Suprapubic skin (tissue), 4 donors: ENCODE data around the gene ADAP2. TPM values are rescaled to one million over a fixed set of nuclear protein-coding genes. Genes with fewer than 3 reads are reported as not detected.
A peak's percentile ranks its signal among the peaks of the same experiment; 100 is the strongest.

Source experiments
- DNase-seq, 2 donors: peaks; one replicate each; pipeline ENCODE4 v3.0.0-alpha.2; 2019; ENCODE audit warnings: low spot score in 2 of 2
- H3K27ac ChIP-seq: fragments of 200-600 bp; sonication (generic); one replicate; pipeline ENCODE4 v1.5.1; 2019
- H3K27me3 ChIP-seq: fragments of 200-600 bp; sonication (generic); one replicate; pipeline ENCODE4 v1.5.1; 2019
- H3K36me3 ChIP-seq: fragments of 200-600 bp; sonication (generic); one replicate; pipeline ENCODE4 v1.5.1; 2019
- H3K4me1 ChIP-seq: fragments of 200-600 bp; sonication (generic); one replicate; pipeline ENCODE4 v1.5.1; 2019
- H3K4me3 ChIP-seq: fragments of 200-600 bp; sonication (generic); one replicate; pipeline ENCODE4 v1.5.1; 2019; ENCODE audit warnings: mild to moderate bottlenecking
- H3K9me3 ChIP-seq: fragments of 200-600 bp; sonication (generic); one replicate; pipeline ENCODE4 v1.5.1; 2019
- CTCF ChIP-seq, 2 donors: fragments of 200-600 bp in 1 of 2; fragments of 450-650 bp in 1 of 2; sonication (generic) in 1 of 2; IDR thresholded peaks; one replicate each; pipeline ENCODE4 v1.5.1; 2016 to 2019; ENCODE audit warnings: antibody characterized with exemption in 2 of 2, mild to moderate bottlenecking in 1 of 2, moderate library complexity in 1 of 2
- EP300 ChIP-seq: sonication (generic); formaldehyde crosslinking; IDR thresholded peaks from one replicate; pipeline ENCODE4 v1.6.1; 2017; ENCODE audit warnings: antibody characterized with exemption
- POLR2A ChIP-seq, 2 donors: fragments of 450-650 bp; IDR thresholded peaks; one replicate each; pipeline ENCODE4 v1.6.1; 2017; ENCODE audit warnings: antibody characterized with exemption in 2 of 2, mild to moderate bottlenecking in 2 of 2, moderate library complexity in 2 of 2
- POLR2AphosphoS5 ChIP-seq, 3 donors: sonication (generic); formaldehyde crosslinking; IDR thresholded peaks; one replicate each; pipeline ENCODE4 v1.6.1; 2017; ENCODE audit warnings: antibody characterized with exemption in 3 of 3
- WGBS: methylation state at CpG from one replicate; pipeline ENCODE4 v1.1.5; 2018; 5-methylcytosine and 5-hydroxymethylcytosine counted together
- total RNA-seq, 4 donors: library from RNA; depleted of rRNA; stranded (reverse); fragments of >200 nt; gene quantifications; one replicate each; pipeline ENCODE4 v1.1.0, GENCODE V29; 2016

The ADAP2 gene
- total RNA-seq, 4 donors from 2014 or later, result 9.1 to 22.5 (median 17.7) TPM

GRCh38 chr17:31004160-31004559, 82.4 kb downstream of the ADAP2 start:
- H3K36me3 ChIP-seq, result peaks cover 38% of the 10 kb centered on the region
- H3K27me3 ChIP-seq, result no peaks in the 10 kb centered on the region
- H3K27ac ChIP-seq, result no peak overlapping the region
- H3K4me3 ChIP-seq, result no peak overlapping the region
- peaks cover 11% of the 10 kb centered on the region for H3K4me1 ChIP-seq
- DNase-seq, result no peak
- TF ChIP-seq EP300 (no peak), CTCF (IDR thresholded peaks at IDR 0.05) (no peak), POLR2AphosphoS5 (IDR thresholded peaks at IDR 0.05) (no peak)
- H3K9me3 ChIP-seq, result no peaks in the 10 kb centered on the region
- WGBS, result 97% methylated on average over 2 of the region's 2 CpGs

- peak overlapping the region; percentile 90 for H3K27ac ChIP-seq
- WGBS, result 62% methylated on average over 9 of the region's 9 CpGs
Measured at GRCh38 chr17:31007695-31008373, 86.1 kb downstream of the ADAP2 start.

GRCh38 chr17:31008374-31009041, 86.8 kb downstream of the ADAP2 start:
- Histone ChIP-seq H3K27me3 (no peaks in the 10 kb centered on the region), H3K4me3 (peak overlapping the region; percentile 84), H3K9me3 (no peaks in the 10 kb centered on the region), H3K4me1 (peaks cover 14% of the 10 kb centered on the region), H3K27ac (peak overlapping the region; percentile 90), H3K36me3 (peaks cover 4% of the 10 kb centered on the region)
- DNase-seq, result peak; percentile 72 to 82
- TF ChIP-seq POLR2A (IDR thresholded peaks at IDR 0.05) (no peak), EP300 (no peak), CTCF (IDR thresholded peaks at IDR 0.05) (no peak), POLR2AphosphoS5 (IDR thresholded peaks at IDR 0.05) (no peak)
- 2% methylated on average over 37 of the region's 65 CpGs for WGBS

More at GRCh38 chr17:31007695-31008373, 86.1 kb downstream of the ADAP2 start:
- H3K4me1 ChIP-seq, result peaks cover 14% of the 10 kb centered on the region
- H3K36me3 ChIP-seq, result peaks cover 11% of the 10 kb centered on the region
- H3K4me3 ChIP-seq, result peak overlapping the region; percentile 84
- H3K9me3 ChIP-seq, result no peaks in the 10 kb centered on the region
- DNase-seq, result no peak
- no peak for TF ChIP-seq CTCF (IDR thresholded peaks at IDR 0.05)
- TF ChIP-seq POLR2AphosphoS5 (IDR thresholded peaks at IDR 0.05), result no peak
- TF ChIP-seq EP300, result no peak
- TF ChIP-seq POLR2A (IDR thresholded peaks at IDR 0.05), result no peak
- no peaks in the 10 kb centered on the region for H3K27me3 ChIP-seq

Other genes starting within 250 kb of the ADAP2 start
- 10 to 100 TPM; 16.1 to 24.1 (median 19.2) TPM for gene CRLF3, start 97.3 kb upstream of the ADAP2 start, total RNA-seq
- 1 to 10 TPM; 1.3 to 4.0 (median 2.3) TPM for gene ATAD5, start 90.0 kb upstream of the ADAP2 start, total RNA-seq
- 10 to 100 TPM in 1 of 4 donors, 1 to 10 TPM in 3; 4.7 to 11.0 (median 6.3) TPM for gene TEFM, start 15.7 kb upstream of the ADAP2 start, total RNA-seq
- 10 to 100 TPM; 29.0 to 35.9 (median 32.8) TPM for gene RNF135, start 49.1 kb downstream of the ADAP2 start, total RNA-seq
- 100 to 1,000 TPM in 1 of 4 donors, 10 to 100 TPM in 3; 32.3 to 113 (median 45.4) TPM for gene NF1, start 173.0 kb downstream of the ADAP2 start, total RNA-seq